HG02840 (cell line): ENCODE results near the gene NOTCH2.

Experiments used
- ATAC-seq: cut with Tn5 transposase; IDR thresholded peaks from one replicate; pipeline ENCODE4 v1.9.1; 2021; ENCODE audit warnings: mild to moderate bottlenecking, moderate library complexity, moderate number of reproducible peaks; ENCODE audit not compliant: unreplicated experiment, low FRiP score

Gene NOTCH2

GRCh38 chr1:119948342-119949214, 120.9 kb downstream of the NOTCH2 start:
- ATAC-seq: no peak

GRCh38 chr1:119947468-119947867, 122.0 kb downstream of the NOTCH2 start:
- ATAC-seq: no peak

- no peak for ATAC-seq
These were observed 122.7 kb downstream of the NOTCH2 start for GRCh38 chr1:119946724-119947123.

- no peak for ATAC-seq
These were observed 126.2 kb downstream of the NOTCH2 start for GRCh38 chr1:119943216-119943615.

- no peak for ATAC-seq
These were observed 128.1 kb downstream of the NOTCH2 start for GRCh38 chr1:119941392-119941791.

GRCh38 chr1:119940697-119941096, 128.8 kb downstream of the NOTCH2 start:
- no peak for ATAC-seq

- ATAC-seq: no peak
These were observed 132.3 kb downstream of the NOTCH2 start for GRCh38 chr1:119937198-119937597.

GRCh38 chr1:119935915-119936314, 133.5 kb downstream of the NOTCH2 start:
- ATAC-seq: no peak

- ATAC-seq: no peak
These were observed 134.1 kb downstream of the NOTCH2 start for GRCh38 chr1:119935373-119935772.

GRCh38 chr1:119933397-119933796, 136.1 kb downstream of the NOTCH2 start:
- no peak for ATAC-seq

GRCh38 chr1:119929643-119930315, 139.7 kb downstream of the NOTCH2 start:
- ATAC-seq: no peak

GRCh38 chr1:119926553-119926952, 142.9 kb downstream of the NOTCH2 start:
- ATAC-seq: no peak

- no peak for ATAC-seq
These were observed 144.2 kb downstream of the NOTCH2 start for GRCh38 chr1:119924948-119925898.

- ATAC-seq: no peak
These were observed 149.1 kb downstream of the NOTCH2 start for GRCh38 chr1:119920104-119920968.

GRCh38 chr1:119919241-119919640, 150.2 kb downstream of the NOTCH2 start:
- ATAC-seq: no peak

- no peak for ATAC-seq
These were observed 151.2 kb downstream of the NOTCH2 start for GRCh38 chr1:119918301-119918700.

- no peak for ATAC-seq
These were observed 152.0 kb downstream of the NOTCH2 start for GRCh38 chr1:119917304-119918055.

- ATAC-seq: no peak
These were observed 153.9 kb downstream of the NOTCH2 start for GRCh38 chr1:119915517-119915916.

- ATAC-seq: no peak
These were observed 155.4 kb downstream of the NOTCH2 start for GRCh38 chr1:119914071-119914470.
